H1 (cell line): ENCODE results near the gene PNMA1. TPM values are rescaled to one million over a fixed set of nuclear protein-coding genes. Genes with fewer than 3 reads are reported as not detected.

Source experiments
- CTCF ChIA-PET: fragments of 300-600 bp; sonication (Branson Sonifier 250); formaldehyde crosslinking; loops from one replicate; lab custom pipeline; 2021; ENCODE audit not compliant: partially characterized antibody; lab: Charles Lee
- POLR2A ChIA-PET: fragments of 300-600 bp; sonication (Branson Sonifier 250); formaldehyde crosslinking; loops from one replicate; lab custom pipeline; 2021; ENCODE audit warnings: inconsistent platforms; ENCODE audit not compliant: partially characterized antibody; lab: Charles Lee
- DNase-seq, 2 experiments: peaks; one replicate each; pipeline versions ENCODE4 v3.0.0 to v3.0.0-alpha.2; 2010 to 2022; ENCODE audit warnings: low spot score in 2 of 2, low read depth in 1 of 2, mixed read lengths in 1 of 2
- FAIRE-seq: peaks from 2 replicates; lab custom pipeline; 2011; peaks lifted over from hg19 to GRCh38; lab: Jason Lieb, UNC
- H2AFZ ChIP-seq: 2 replicates; pipeline ENCODE4 v1.8.1; 2012; ENCODE audit warnings: low read length, inconsistent platforms
- H2AK5ac ChIP-seq: 2 replicates; pipeline ENCODE4 v1.6.1; 2013; ENCODE audit warnings: low read depth, low read length
- H2BK120ac ChIP-seq: replicated peaks from 2 replicates; pipeline ENCODE3; 2013; ENCODE audit warnings: low read depth, low read length, inconsistent platforms
- H2BK12ac ChIP-seq: 2 replicates; pipeline ENCODE4 v1.6.1; 2013; ENCODE audit warnings: low read depth, low read length
- H2BK15ac ChIP-seq: 2 replicates; pipeline ENCODE4 v1.6.1; 2013; ENCODE audit warnings: low read length
- H2BK20ac ChIP-seq: 2 replicates; pipeline ENCODE4 v1.6.1; 2013; ENCODE audit warnings: low read length
- H2BK5ac ChIP-seq: 2 replicates; pipeline ENCODE4 v1.6.1; 2013; ENCODE audit warnings: low read depth, low read length
- H3K14ac ChIP-seq: 2 replicates; pipeline ENCODE4 v1.6.1; 2013; ENCODE audit warnings: inconsistent platforms; ENCODE audit not compliant: insufficient read length
- H3K18ac ChIP-seq: 2 replicates; pipeline ENCODE4 v1.6.1; 2013; ENCODE audit warnings: low read length; ENCODE audit errors: extremely low read depth
- H3K23ac ChIP-seq: 2 replicates; pipeline ENCODE4 v1.6.1; 2013; ENCODE audit warnings: inconsistent platforms; ENCODE audit not compliant: insufficient read length
- H3K23me2 ChIP-seq: 2 replicates; pipeline ENCODE4 v1.6.1; 2013; ENCODE audit warnings: low read depth, low read length
- H3K27ac ChIP-seq: 2 replicates; pipeline ENCODE4 v1.6.1; 2011; ENCODE audit warnings: low read depth, low read length, inconsistent platforms
- H3K27me3 ChIP-seq, 4 experiments: replicated peaks in 1 of 4; 1 replicate in 1 of 4; 2 replicates in 3 of 4; pipeline versions ENCODE4 v1.6.1 to v1.8.1; 2011 to 2013; ENCODE audit warnings: low read length in 3 of 4, mild to moderate bottlenecking in 3 of 4, inconsistent platforms in 2 of 4, mixed read lengths in 2 of 4, moderate library complexity in 1 of 4; ENCODE audit not compliant: control insufficient read depth in 3 of 4, insufficient read depth in 3 of 4; ENCODE audit errors: extremely low read depth in 1 of 4
- H3K36me3 ChIP-seq, 4 experiments: 2 replicates each; pipeline versions ENCODE4 v1.6.1 to v1.8.1; 2011 to 2013; ENCODE audit warnings: mild to moderate bottlenecking in 4 of 4, low read length in 3 of 4, moderate library complexity in 2 of 4, control low read depth in 1 of 4, inconsistent platforms in 1 of 4; ENCODE audit not compliant: insufficient read depth in 4 of 4, control insufficient read depth in 2 of 4
- H3K4ac ChIP-seq: replicated peaks from 2 replicates; pipeline ENCODE3; 2013; ENCODE audit warnings: low read length, low read depth, mixed read lengths, inconsistent platforms; ENCODE audit not compliant: insufficient read length
- H3K4me1 ChIP-seq, 4 experiments: replicated peaks in 1 of 4; 1 replicate in 1 of 4; 2 replicates in 3 of 4; pipeline versions ENCODE4 v1.6.1 to v1.8.1; 2011 to 2013; ENCODE audit warnings: low read length in 3 of 4, inconsistent platforms in 2 of 4, mixed read lengths in 1 of 4; ENCODE audit not compliant: insufficient read depth in 4 of 4, control insufficient read depth in 3 of 4
- H3K4me2 ChIP-seq, 2 experiments: 2 replicates each; pipeline versions ENCODE4 v1.6.1 to v1.8.1; 2011 to 2013; ENCODE audit warnings: low read depth in 2 of 2, low read length in 2 of 2, control low read depth in 1 of 2, inconsistent platforms in 1 of 2, mild to moderate bottlenecking in 1 of 2; ENCODE audit not compliant: insufficient read depth in 1 of 2
- H3K4me3 ChIP-seq, 4 experiments: fragments of 200-600, 300-600 bp in 1 of 4; sonication (generic), shearing (Covaris generic), sonication (Bioruptor Twin) in 1 of 4; 2 replicates each; pipeline versions ENCODE4 v1.5.1 to v1.8.1; 2011 to 2016; ENCODE audit warnings: low read length in 4 of 4, low read depth in 3 of 4, control low read depth in 2 of 4, inconsistent platforms in 2 of 4, mild to moderate bottlenecking in 2 of 4, mixed read lengths in 1 of 4, moderate library complexity in 1 of 4; ENCODE audit not compliant: insufficient read depth in 2 of 4; ENCODE audit errors: extremely low read depth in 1 of 4
- H3K56ac ChIP-seq: replicated peaks from 2 replicates; pipeline ENCODE3; 2013; ENCODE audit warnings: low read depth, mild to moderate bottlenecking, mixed read lengths, low read length, inconsistent platforms; ENCODE audit not compliant: insufficient read length
- H3K79me1 ChIP-seq: 2 replicates; pipeline ENCODE4 v1.6.1; 2013; ENCODE audit warnings: low read depth, low read length, control low read depth
- H3K79me2 ChIP-seq, 2 experiments: 2 replicates each; pipeline versions ENCODE4 v1.6.1 to v1.8.1; 2012 to 2013; ENCODE audit warnings: low read length in 2 of 2, mild to moderate bottlenecking in 2 of 2, inconsistent platforms in 1 of 2; ENCODE audit not compliant: insufficient read depth in 2 of 2, control insufficient read depth in 1 of 2
- H3K9ac ChIP-seq, 4 experiments: replicated peaks in 1 of 4; 1 replicate in 1 of 4; 2 replicates in 3 of 4; pipeline versions ENCODE4 v1.6.1 to v1.8.1; 2011 to 2013; ENCODE audit warnings: low read depth in 3 of 4, low read length in 3 of 4, control low read depth in 2 of 4, mild to moderate bottlenecking in 2 of 4, moderate library complexity in 2 of 4, inconsistent platforms in 1 of 4; ENCODE audit errors: extremely low read depth in 1 of 4
- H3K9me3 ChIP-seq, 2 experiments: 2 replicates each; pipeline versions ENCODE4 v1.6.1 to v1.8.1; 2012 to 2013; ENCODE audit warnings: mild to moderate bottlenecking in 2 of 2, moderate library complexity in 2 of 2, control low read depth in 1 of 2, inconsistent platforms in 1 of 2, low read depth in 1 of 2, low read length in 1 of 2, mixed read lengths in 1 of 2; ENCODE audit not compliant: insufficient read depth in 2 of 2
- H4K20me1 ChIP-seq, 2 experiments: replicated peaks in 1 of 2; 2 replicates each; pipeline versions ENCODE3 to v1.8.1; 2011 to 2013; ENCODE audit warnings: inconsistent platforms in 2 of 2, low read length in 2 of 2, mild to moderate bottlenecking in 1 of 2; ENCODE audit not compliant: insufficient read depth in 2 of 2, control insufficient read depth in 1 of 2
- H4K5ac ChIP-seq: 2 replicates; pipeline ENCODE4 v1.6.1; 2013; ENCODE audit warnings: low read length, low read depth, mixed read lengths, inconsistent platforms; ENCODE audit not compliant: insufficient read length
- H4K8ac ChIP-seq: 2 replicates; pipeline ENCODE4 v1.8.0; 2013; ENCODE audit warnings: mild to moderate bottlenecking, moderate library complexity, low read length, inconsistent platforms; ENCODE audit not compliant: insufficient read depth; ENCODE audit errors: extremely low read depth
- H4K91ac ChIP-seq: replicated peaks from 2 replicates; pipeline ENCODE3; 2013; ENCODE audit warnings: low read length, mixed read lengths, inconsistent platforms; ENCODE audit not compliant: insufficient read length
- KDM4A ChIP-seq: IDR thresholded peaks from one replicate; pipeline ENCODE4 v1.7.1; 2012; ENCODE audit warnings: low read depth, mild to moderate bottlenecking, moderate library complexity, low read length, inconsistent platforms; ENCODE audit not compliant: severe bottlenecking
- NRF1 ChIP-seq: IDR thresholded peaks from 2 replicates; pipeline ENCODE4 v1.6.1; 2011; ENCODE audit warnings: mild to moderate bottlenecking, low read depth, low read length, improper control_type of control experiment
- SP1 ChIP-seq: IDR thresholded peaks from 2 replicates; pipeline ENCODE4 v1.6.1; 2011; ENCODE audit warnings: low read depth, low read length
- TBP ChIP-seq: IDR thresholded peaks from 2 replicates; pipeline ENCODE4 v1.6.1; 2011; ENCODE audit warnings: low read depth, low read length, improper control_type of control experiment
- ZNF274 ChIP-seq: IDR thresholded peaks from 2 replicates; pipeline ENCODE4 v1.7.0; 2012; ENCODE audit warnings: low read length, borderline replicate concordance; ENCODE audit errors: extremely low read depth
- WGBS, 2 experiments: shearing (Covaris generic) in 1 of 2; methylation state at CpG; one replicate each; pipeline versions ENCODE4 v1.1.6 to v1.1.7; 2013 to 2015; ENCODE audit warnings: low lambda C conversion rate in 2 of 2, mixed read lengths in 2 of 2, inconsistent platforms in 1 of 2, low coverage in 1 of 2, missing lambda C conversion rate in 1 of 2; ENCODE audit not compliant: insufficient replicate concordance in 2 of 2, insufficient coverage in 1 of 2, insufficient read length in 1 of 2; ENCODE audit errors: extremely low coverage in 1 of 2, missing lambda C conversion rate in 1 of 2; 5-methylcytosine and 5-hydroxymethylcytosine counted together
- polyA plus RNA-seq, 7 experiments: library from polyadenylated mRNA; depleted of rRNA in 3 of 7; stranded (reverse) in 5 of 7; unstranded in 2 of 7; fragments of >200 nt in 5 of 7; fragments of 200-250 nt in 2 of 7; gene quantifications; 1 replicate in 5 of 7; 2 replicates in 1 of 7; 4 replicates in 1 of 7; pipeline versions ENCODE4 v1.2.1 to v1.2.3, GENCODE V29; 2011 to 2013; ENCODE audit warnings: missing spikeins in 2 of 7, mixed read lengths in 2 of 7
- total RNA-seq: library from RNA; stranded (reverse); fragmentation: NEBNext Ultra II Directional; extraction: Animal tissue kit (Norgen Biotek cat#: 25700); gene quantifications from 2 replicates; pipeline ENCODE4 v1.2.1, GENCODE V29; 2021
- TF ChIP-seq, protein P1 (sequence below): IDR thresholded peaks from 2 replicates; pipeline ENCODE4 v1.6.1; 2011; ENCODE audit warnings: low read depth, mild to moderate bottlenecking, low read length; ENCODE audit not compliant: insufficient read depth

PNMA1 gene
- total and polyA plus RNA-seq, 2 of the 8 experiments (the other 6 are each of a cell fraction or from before 2014, with no cell fraction given) = 15.8 to 52.7 TPM

DNA sequence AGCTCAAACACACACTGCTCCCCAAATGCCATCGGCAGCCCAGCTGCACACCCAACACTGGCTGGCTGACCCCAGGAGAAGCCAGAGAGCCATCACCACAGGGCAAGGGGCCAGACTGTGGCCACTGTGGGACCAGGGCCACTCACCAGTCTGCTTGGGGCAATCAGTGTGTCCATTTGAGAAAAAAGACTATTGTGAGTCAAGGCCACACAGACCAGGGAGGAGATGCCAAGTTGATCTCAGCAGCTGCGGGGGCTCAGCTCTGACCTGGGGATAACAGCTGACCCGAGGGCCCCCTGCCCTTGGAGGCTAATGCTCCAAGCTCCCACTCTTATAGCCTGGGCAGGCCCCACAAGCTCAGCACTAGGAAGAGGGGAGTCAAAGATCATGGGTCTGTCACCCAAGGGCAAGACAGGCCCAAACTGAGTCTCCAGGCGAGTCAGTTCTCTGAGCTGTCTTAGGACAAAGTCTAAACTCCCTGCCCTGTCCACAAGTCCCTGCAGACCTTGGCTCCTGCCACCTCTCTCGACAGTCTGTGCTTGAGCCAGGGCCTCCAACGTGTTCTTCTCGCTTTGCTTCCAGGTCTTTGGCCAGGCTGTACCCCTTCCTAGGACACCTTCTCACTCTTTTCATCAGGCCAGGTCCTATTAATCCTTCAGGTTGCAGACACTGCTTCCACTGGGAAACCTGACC, 30.1 kb upstream of the PNMA1 start:
- peaks cover 17 to 55% (median 39%) of the 10 kb centered on the region in 4 experiments for H3K4me1 ChIP-seq
- H2AFZ ChIP-seq = no peak overlapping the region
- no peaks in the 10 kb centered on the region for H3K23me2 ChIP-seq
- H2BK15ac ChIP-seq = peak overlapping the region; percentile 29; the same call in 1 of the 2 replicates
- peaks cover 11% of the 10 kb centered on the region for H3K79me1 ChIP-seq
- H4K20me1 ChIP-seq = peaks cover 5 to 13% of the 10 kb centered on the region in 2 experiments
- no peak overlapping the region for H2BK120ac ChIP-seq
- no peaks in the 10 kb centered on the region for H3K27me3 ChIP-seq
- WGBS, 2 experiments = 67% methylated on average over 7 of the region's 7 CpGs; no CpG with 5 or more reads in 1 of the 2 experiments
- no peaks in the 10 kb centered on the region; a peak in 1 of 8 replicates for H3K36me3 ChIP-seq
- ChIA-PET POLR2A (interaction anchor here (0.9 kb wide), 1 partner anchor 10 kb away, joined by 5 read pairs; no protein-coding TSS in a partner anchor), CTCF (interaction anchor here (1.0 to 11.1 kb wide), 4 partner anchors 10 to 80 kb away, joined by 4 to 198 read pairs (median 116); a partner anchor contains a TSS)
- H2BK5ac ChIP-seq = no peak overlapping the region
- H2BK20ac ChIP-seq = no peak overlapping the region
- H2BK12ac ChIP-seq = no peak overlapping the region
- FAIRE-seq (no peak), DNase-seq (no peak)
- no peak overlapping the region for H3K18ac ChIP-seq
- peaks cover 0 to 41% of the 10 kb centered on the region in 2 experiments; a peak in 2 of 4 replicates for H3K79me2 ChIP-seq
- H4K91ac ChIP-seq = no peak overlapping the region
- H3K27ac ChIP-seq = no peak overlapping the region
- 0 out of 2 replicates have a peak overlapping the region, but pooled peaks have one; percentile 19 for H2AK5ac ChIP-seq
- no peak overlapping the region for H3K14ac ChIP-seq
- H4K5ac ChIP-seq = no peak overlapping the region
- peak overlapping the region; percentile 51 for H4K8ac ChIP-seq
- TF ChIP-seq NRF1 = no peak
- no peak for TF ChIP-seq ZNF274
- no peak for TF ChIP-seq TBP
- TF ChIP-seq KDM4A = no peak
- TF ChIP-seq, protein P1, sequence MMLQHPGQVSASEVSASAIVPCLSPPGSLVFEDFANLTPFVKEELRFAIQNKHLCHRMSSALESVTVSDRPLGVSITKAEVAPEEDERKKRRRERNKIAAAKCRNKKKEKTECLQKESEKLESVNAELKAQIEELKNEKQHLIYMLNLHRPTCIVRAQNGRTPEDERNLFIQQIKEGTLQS = no peak
- no peak for TF ChIP-seq SP1
- H3K56ac ChIP-seq = no peak overlapping the region
- H3K4ac ChIP-seq = no peak overlapping the region
- H3K4me2 ChIP-seq = no peak overlapping the region
- H3K9ac ChIP-seq = peak overlapping the region in 1 of 4 experiments; percentile 20; a peak in 2 of 7 replicates
- no peak overlapping the region for H3K4me3 ChIP-seq
- no peaks in the 10 kb centered on the region for H3K9me3 ChIP-seq
- H3K23ac ChIP-seq = no peak overlapping the region
